Keratinocyte (primary cell): ENCODE data around the gene P2RX1. TPM values are rescaled to one million over a fixed set of nuclear protein-coding genes. Genes with fewer than 3 reads are reported as not detected.

ENCODE experiments used
- DNase-seq: peaks from one replicate; pipeline ENCODE4 v3.0.0-alpha.2; 2011; ENCODE audit warnings: low read depth, missing footprints, low spot score
- FAIRE-seq: peaks from 2 replicates; lab custom pipeline; 2011; peaks lifted over from hg19 to GRCh38; lab: Jason Lieb, UNC
- H2AFZ ChIP-seq: 2 replicates; pipeline ENCODE4 v1.6.0; 2012; ENCODE audit warnings: low read length, control low read depth, inconsistent platforms; ENCODE audit not compliant: control insufficient read depth
- H3K27ac ChIP-seq: 2 replicates; pipeline ENCODE4 v1.5.1; 2011; ENCODE audit warnings: low read length; ENCODE audit not compliant: control insufficient read depth, insufficient read depth
- H3K27me3 ChIP-seq: 3 replicates; pipeline ENCODE4 v1.6.0; 2011; ENCODE audit warnings: low read length; ENCODE audit not compliant: control insufficient read depth, insufficient read depth; ENCODE audit errors: extremely low read depth
- H3K36me3 ChIP-seq, 2 experiments: 2 replicates in 1 of 2; 3 replicates in 1 of 2; pipeline ENCODE4 v1.5.1; 2011; ENCODE audit warnings: low read length in 2 of 2, mild to moderate bottlenecking in 1 of 2; ENCODE audit not compliant: control insufficient read depth in 2 of 2, insufficient read depth in 2 of 2; ENCODE audit errors: extremely low read depth in 1 of 2
- H3K4me1 ChIP-seq: 3 replicates; pipeline ENCODE4 v1.5.1; 2011; ENCODE audit warnings: low read length; ENCODE audit not compliant: control insufficient read depth, insufficient read depth; ENCODE audit errors: extremely low read depth
- H3K4me2 ChIP-seq: 3 replicates; pipeline ENCODE4 v1.6.0; 2011; ENCODE audit warnings: low read depth, low read length; ENCODE audit not compliant: control insufficient read depth, insufficient read depth; ENCODE audit errors: extremely low read depth
- H3K4me3 ChIP-seq, 3 experiments: fragments of 200-600 bp in 1 of 3; sonication (generic) in 1 of 3; 2 replicates in 2 of 3; 3 replicates in 1 of 3; pipeline ENCODE4 v1.5.1; 2011 to 2016; ENCODE audit warnings: low read length in 3 of 3, mild to moderate bottlenecking in 3 of 3, control low read depth in 2 of 3, inconsistent platforms in 1 of 3, low read depth in 1 of 3, mixed read lengths in 1 of 3, mixed run types in 1 of 3, moderate library complexity in 1 of 3; ENCODE audit not compliant: control insufficient read depth in 2 of 3, insufficient read depth in 2 of 3; ENCODE audit errors: extremely low read depth in 1 of 3
- H3K79me2 ChIP-seq: 2 replicates; pipeline ENCODE4 v1.6.0; 2012; ENCODE audit warnings: low read length; ENCODE audit not compliant: control insufficient read depth, insufficient read depth
- H3K9ac ChIP-seq: 3 replicates; pipeline ENCODE4 v1.6.0; 2011; ENCODE audit warnings: low read length; ENCODE audit not compliant: control insufficient read depth, insufficient read depth; ENCODE audit errors: extremely low read depth
- H3K9me1 ChIP-seq: 3 replicates; pipeline ENCODE4 v1.6.0; 2011; ENCODE audit warnings: low read length; ENCODE audit not compliant: control insufficient read depth, insufficient read depth; ENCODE audit errors: extremely low read depth
- H3K9me3 ChIP-seq: 2 replicates; pipeline ENCODE4 v1.5.1; 2012; ENCODE audit warnings: low read depth, low read length; ENCODE audit not compliant: control insufficient read depth
- H4K20me1 ChIP-seq: 3 replicates; pipeline ENCODE4 v1.6.0; 2011; ENCODE audit warnings: low read length; ENCODE audit not compliant: control insufficient read depth, insufficient read depth; ENCODE audit errors: extremely low read depth
- EZH2 ChIP-seq: IDR thresholded peaks from one replicate; pipeline ENCODE4 v1.6.1; 2012; ENCODE audit warnings: inconsistent platforms, mild to moderate bottlenecking, low read length, moderate library complexity
- dilution Hi-C: fragments of 300-500 bp; cut with MboI; formaldehyde crosslinking; loops from one replicate; pipeline ENCODE4 v1.7.0; 2020; ENCODE audit warnings: low sequenced_read_pairs; ENCODE audit not compliant: extremely low pct_ligation_motif_present
- polyA plus RNA-seq, 5 experiments: library from polyadenylated mRNA; depleted of rRNA in 3 of 5; stranded (reverse) in 3 of 5; stranded (forward) in 1 of 5; unstranded in 1 of 5; fragments of >200 nt; gene quantifications; 1 replicate in 1 of 5; 2 replicates in 3 of 5; 3 replicates in 1 of 5; pipeline versions ENCODE4 v1.2.1 to v1.2.3, GENCODE V29; 2011 to 2012; ENCODE audit warnings: missing spikeins in 2 of 5, low read depth in 1 of 5, low replicate concordance in 1 of 5
- TF ChIP-seq, protein P1 (sequence below), 3 experiments: IDR thresholded peaks in 1 of 3; conservative IDR thresholded peaks in 1 of 3; optimal IDR thresholded peaks in 1 of 3; 2 replicates in 2 of 3; 3 replicates in 1 of 3; pipeline versions ENCODE3 to v1.5.1; 2011; ENCODE audit warnings: low read length in 3 of 3, mild to moderate bottlenecking in 3 of 3, moderate library complexity in 2 of 3, control low read depth in 1 of 3, inconsistent platforms in 1 of 3; ENCODE audit not compliant: insufficient read depth in 2 of 3; ENCODE audit errors: extremely low read depth in 1 of 3

P2RX1 gene
- polyA plus RNA-seq, 1 donor (not counting 4 experiments of a cell fraction or from before 2014, with no cell fraction given), result not detected

DNA sequence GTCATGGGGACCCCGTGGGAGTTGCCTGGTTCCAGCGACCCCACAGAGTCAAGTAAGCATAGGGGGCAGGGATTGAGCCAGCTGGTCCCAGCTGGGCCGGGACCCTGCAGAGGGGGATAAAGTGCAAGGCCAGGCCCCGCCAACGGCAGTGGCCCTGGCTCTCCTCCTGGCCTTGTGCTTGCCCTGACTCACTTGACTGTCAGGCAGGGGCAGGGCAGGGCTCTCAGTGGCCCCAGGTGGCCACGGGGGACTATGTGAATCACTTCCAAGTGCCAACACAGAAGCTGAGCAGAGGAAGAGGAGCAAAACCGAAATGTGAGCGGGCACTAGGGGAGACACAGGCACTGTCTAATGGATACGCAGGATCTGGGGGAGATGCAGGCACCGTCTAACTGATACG lies 48.7 kb downstream of the P2RX1 start:
- DNase-seq (no peak), FAIRE-seq (no peak)
- no peak overlapping the region for H3K27ac ChIP-seq
- H3K9me1 ChIP-seq, result no peaks in the 10 kb centered on the region
- no peak overlapping the region for H2AFZ ChIP-seq
- H3K4me1 ChIP-seq, result no peaks in the 10 kb centered on the region
- H3K36me3 ChIP-seq, result no peaks in the 10 kb centered on the region
- TF ChIP-seq, protein P1, sequence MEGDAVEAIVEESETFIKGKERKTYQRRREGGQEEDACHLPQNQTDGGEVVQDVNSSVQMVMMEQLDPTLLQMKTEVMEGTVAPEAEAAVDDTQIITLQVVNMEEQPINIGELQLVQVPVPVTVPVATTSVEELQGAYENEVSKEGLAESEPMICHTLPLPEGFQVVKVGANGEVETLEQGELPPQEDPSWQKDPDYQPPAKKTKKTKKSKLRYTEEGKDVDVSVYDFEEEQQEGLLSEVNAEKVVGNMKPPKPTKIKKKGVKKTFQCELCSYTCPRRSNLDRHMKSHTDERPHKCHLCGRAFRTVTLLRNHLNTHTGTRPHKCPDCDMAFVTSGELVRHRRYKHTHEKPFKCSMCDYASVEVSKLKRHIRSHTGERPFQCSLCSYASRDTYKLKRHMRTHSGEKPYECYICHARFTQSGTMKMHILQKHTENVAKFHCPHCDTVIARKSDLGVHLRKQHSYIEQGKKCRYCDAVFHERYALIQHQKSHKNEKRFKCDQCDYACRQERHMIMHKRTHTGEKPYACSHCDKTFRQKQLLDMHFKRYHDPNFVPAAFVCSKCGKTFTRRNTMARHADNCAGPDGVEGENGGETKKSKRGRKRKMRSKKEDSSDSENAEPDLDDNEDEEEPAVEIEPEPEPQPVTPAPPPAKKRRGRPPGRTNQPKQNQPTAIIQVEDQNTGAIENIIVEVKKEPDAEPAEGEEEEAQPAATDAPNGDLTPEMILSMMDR (optimal IDR thresholded peaks at IDR 0.05 in 1 of 3, IDR thresholded peaks at IDR 0.05 in 1 of 3, conservative IDR thresholded peaks at IDR 0.05 in 1 of 3; ENCODE audit: extremely low read depth in 1 of 3, insufficient read depth in 2 of 3, low read length in 3 of 3), result no peak
- TF ChIP-seq EZH2, result no peak
- dilution Hi-C loops, result no loop called here
- no peaks in the 10 kb centered on the region for H3K79me2 ChIP-seq
- H3K9ac ChIP-seq, result no peak overlapping the region
- no peaks in the 10 kb centered on the region for H3K9me3 ChIP-seq
- no peak overlapping the region for H3K4me3 ChIP-seq
- H4K20me1 ChIP-seq, result no peaks in the 10 kb centered on the region
- H3K4me2 ChIP-seq, result no peak overlapping the region
- H3K27me3 ChIP-seq, result no peaks in the 10 kb centered on the region

DNA sequence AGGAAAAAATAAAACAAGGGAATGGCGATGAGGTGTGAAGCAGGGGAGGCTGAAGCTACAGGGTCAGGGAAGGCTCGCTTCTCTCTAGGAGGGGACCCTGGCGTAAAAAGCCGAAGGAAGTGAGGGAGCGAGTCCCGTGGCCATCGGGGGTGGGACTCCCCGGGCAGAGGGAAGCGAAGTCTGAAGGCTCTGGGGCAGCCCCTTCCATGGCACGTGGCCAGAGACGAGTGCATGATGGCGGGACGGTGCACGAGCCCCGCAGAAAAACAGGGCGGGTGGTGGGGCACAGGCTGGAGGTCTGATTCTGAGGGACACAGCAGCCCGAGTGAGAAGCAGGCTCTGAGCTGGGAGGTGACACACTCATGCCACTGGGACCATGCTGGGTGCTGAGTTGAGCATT lies 49.2 kb downstream of the P2RX1 start:
- Histone ChIP-seq H2AFZ (no peak overlapping the region), H3K9me3 (no peaks in the 10 kb centered on the region), H3K4me1 (no peaks in the 10 kb centered on the region), H3K36me3 (no peaks in the 10 kb centered on the region), H3K27ac (no peak overlapping the region), H3K4me3 (no peak overlapping the region), H3K27me3 (no peaks in the 10 kb centered on the region), H3K9ac (no peak overlapping the region), H3K4me2 (no peak overlapping the region), H3K9me1 (no peaks in the 10 kb centered on the region), H3K79me2 (no peaks in the 10 kb centered on the region), H4K20me1 (no peaks in the 10 kb centered on the region)
- FAIRE-seq (no peak), DNase-seq (no peak)
- dilution Hi-C loops, result no loop called here
- TF ChIP-seq, protein P1 (optimal IDR thresholded peaks at IDR 0.05 in 1 of 3, IDR thresholded peaks at IDR 0.05 in 1 of 3, conservative IDR thresholded peaks at IDR 0.05 in 1 of 3; ENCODE audit: extremely low read depth in 1 of 3, insufficient read depth in 2 of 3, low read length in 3 of 3), result no peak
- no peak for TF ChIP-seq EZH2
